ENCODE data around the gene PALLD.

PALLD gene

GRCh38 chr4:168610911-168611530 lies 114.2 kb downstream of the PALLD start:
- no peak overlapping the region for H3K4me3 ChIP-seq (ENCODE audit: low read depth, low read length)
- no peak for DNase-seq (ENCODE audit: low read depth)

GRCh38 chr4:168612450-168613135 lies 115.7 kb downstream of the PALLD start:
- H3K4me3 ChIP-seq (ENCODE audit: low read depth, low read length): no peak overlapping the region
- DNase-seq (ENCODE audit: low read depth): peak; percentile 61

GRCh38 chr4:168613869-168614268 lies 117.0 kb downstream of the PALLD start:
- H3K4me3 ChIP-seq (ENCODE audit: low read depth, low read length): no peak overlapping the region
- no peak for DNase-seq (ENCODE audit: low read depth)

- H3K4me3 ChIP-seq (ENCODE audit: low read depth, low read length): no peak overlapping the region
- DNase-seq (ENCODE audit: low read depth): no peak
Observed at GRCh38 chr4:168614281-168615057, 117.6 kb downstream of the PALLD start.

GRCh38 chr4:168615294-168616065 lies 118.6 kb downstream of the PALLD start:
- H3K4me3 ChIP-seq (ENCODE audit: low read depth, low read length): no peak overlapping the region
- DNase-seq (ENCODE audit: low read depth): peak; percentile 84

- peak; percentile 50 for DNase-seq (ENCODE audit: low read depth)
- H3K4me3 ChIP-seq (ENCODE audit: low read depth, low read length): no peak overlapping the region
Observed at GRCh38 chr4:168618577-168619265, 121.9 kb downstream of the PALLD start.

GRCh38 chr4:168619266-168619631 lies 122.4 kb downstream of the PALLD start:
- no peak overlapping the region for H3K4me3 ChIP-seq (ENCODE audit: low read depth, low read length)
- no peak for DNase-seq (ENCODE audit: low read depth)

- no peak overlapping the region for H3K4me3 ChIP-seq (ENCODE audit: low read depth, low read length)
- peak; percentile 86 for DNase-seq (ENCODE audit: low read depth)
Observed at GRCh38 chr4:168621806-168622589, 125.1 kb downstream of the PALLD start.

- DNase-seq (ENCODE audit: low read depth): no peak
- H3K4me3 ChIP-seq (ENCODE audit: low read depth, low read length): no peak overlapping the region
Observed at GRCh38 chr4:168622600-168622999, 125.7 kb downstream of the PALLD start.

- DNase-seq (ENCODE audit: low read depth): no peak
- no peak overlapping the region for H3K4me3 ChIP-seq (ENCODE audit: low read depth, low read length)
Observed at GRCh38 chr4:168623011-168623410, 126.2 kb downstream of the PALLD start.

GRCh38 chr4:168623484-168623883 lies 126.6 kb downstream of the PALLD start:
- H3K4me3 ChIP-seq (ENCODE audit: low read depth, low read length): no peak overlapping the region
- DNase-seq (ENCODE audit: low read depth): no peak

GRCh38 chr4:168628251-168628650 lies 131.4 kb downstream of the PALLD start:
- H3K4me3 ChIP-seq (ENCODE audit: low read depth, low read length): no peak overlapping the region
- no peak for DNase-seq (ENCODE audit: low read depth)

- H3K4me3 ChIP-seq (ENCODE audit: low read depth, low read length): no peak overlapping the region
- no peak for DNase-seq (ENCODE audit: low read depth)
Observed at GRCh38 chr4:168629566-168629965, 132.7 kb downstream of the PALLD start.

GRCh38 chr4:168630445-168631187 lies 133.8 kb downstream of the PALLD start:
- DNase-seq (ENCODE audit: low read depth): peak; percentile 73
- peak overlapping the region; percentile 76 for H3K4me3 ChIP-seq (ENCODE audit: low read depth, low read length)

GRCh38 chr4:168631241-168632162 lies 134.7 kb downstream of the PALLD start:
- DNase-seq (ENCODE audit: low read depth): peak; percentile 33
- peak overlapping the region; percentile 76 for H3K4me3 ChIP-seq (ENCODE audit: low read depth, low read length)

- no peak for DNase-seq (ENCODE audit: low read depth)
Observed at GRCh38 chr4:168632301-168632725, 135.5 kb downstream of the PALLD start.

GRCh38 chr4:168633064-168633463 lies 136.2 kb downstream of the PALLD start:
- peak overlapping the region; percentile 76 for H3K4me3 ChIP-seq (ENCODE audit: low read depth, low read length)
- no peak for DNase-seq (ENCODE audit: low read depth)

More at GRCh38 chr4:168632301-168632725, 135.5 kb downstream of the PALLD start:
- H3K4me3 ChIP-seq (ENCODE audit: low read depth, low read length): peak overlapping the region; percentile 76
